Smooth muscle cell (in vitro differentiated cells): ENCODE measurements around the gene DENND6B. TPM values are rescaled to one million over a fixed set of nuclear protein-coding genes. Genes with fewer than 3 reads are reported as not detected.

Source experiments
- DNase-seq: peaks from one replicate; lab custom pipeline; 2025; ENCODE audit not compliant: unreplicated experiment; lab: John Stamatoyannopoulos, UW
- H2AFZ ChIP-seq: fragments of 200-600 bp; sonication (generic); 2 replicates; pipeline ENCODE4 v1.6.0; 2016; ENCODE audit warnings: antibody characterized with exemption, low read depth, mild to moderate bottlenecking
- H3F3A ChIP-seq: fragments of 200-600 bp; sonication (generic); 2 replicates; pipeline ENCODE4 v1.6.0; 2017; ENCODE audit warnings: antibody characterized with exemption, low read depth
- H3K27ac ChIP-seq: fragments of 200-600 bp; sonication (generic); 2 replicates; pipeline ENCODE4 v1.5.1; 2016; ENCODE audit warnings: low read depth, mild to moderate bottlenecking
- H3K27me3 ChIP-seq: fragments of 200-600 bp; sonication (generic); 2 replicates; pipeline ENCODE4 v1.6.1; 2016; ENCODE audit warnings: low read depth, mild to moderate bottlenecking
- H3K36me3 ChIP-seq: fragments of 200-600 bp; sonication (generic); 2 replicates; pipeline ENCODE4 v1.5.1; 2016; ENCODE audit warnings: low read depth
- H3K4me1 ChIP-seq: fragments of 200-600 bp; sonication (generic); 2 replicates; pipeline ENCODE4 v1.5.1; 2016; ENCODE audit warnings: low read depth
- H3K4me2 ChIP-seq: fragments of 200-600 bp; sonication (generic); 2 replicates; pipeline ENCODE4 v1.6.0; 2016; ENCODE audit warnings: mild to moderate bottlenecking
- H3K4me3 ChIP-seq: fragments of 200-600 bp; sonication (generic); 2 replicates; pipeline ENCODE4 v1.5.1; 2016; ENCODE audit warnings: mild to moderate bottlenecking
- H3K79me2 ChIP-seq: fragments of 200-600 bp; sonication (generic); 2 replicates; pipeline ENCODE4 v1.6.0; 2016; ENCODE audit warnings: low read depth, mild to moderate bottlenecking
- H3K9ac ChIP-seq: fragments of 200-600 bp; sonication (generic); 2 replicates; pipeline ENCODE4 v1.6.0; 2016; ENCODE audit warnings: low read depth
- H3K9me3 ChIP-seq: fragments of 200-600 bp; sonication (generic); replicated peaks from 2 replicates; pipeline ENCODE4 v1.5.1; 2016; ENCODE audit warnings: low read depth
- H4K20me1 ChIP-seq: fragments of 200-600 bp; sonication (generic); 2 replicates; pipeline ENCODE4 v1.6.0; 2016; ENCODE audit warnings: low read depth
- WGBS: methylation state at CpG from one replicate; pipeline ENCODE4 v1.1.7; 2016; ENCODE audit warnings: low lambda C conversion rate; 5-methylcytosine and 5-hydroxymethylcytosine counted together
- polyA plus RNA-seq: library from polyadenylated mRNA; unstranded; fragments of >200 nt; fragmentation: Nextera tagmentation; extraction: Ambion mirVana; gene quantifications from 2 replicates; pipeline ENCODE4 v1.2.1, GENCODE V29; 2016
- total RNA-seq: library from RNA; depleted of rRNA; stranded (reverse); fragments of >200 nt; gene quantifications from 2 replicates; pipeline ENCODE4 v1.2.3, GENCODE V29; 2014
- TF ChIP-seq, protein P1 (sequence below): fragments of 200-600 bp; sonication (generic); IDR thresholded peaks from 2 replicates; pipeline ENCODE4 v1.5.1; 2017; ENCODE audit warnings: borderline replicate concordance, mild to moderate bottlenecking, antibody characterized with exemption; ENCODE audit not compliant: insufficient read depth, poor library complexity, severe bottlenecking

The DENND6B gene
- total and polyA plus RNA-seq, 2 experiments from 2014 or later, result 3.1 to 7.8 TPM

DNA sequence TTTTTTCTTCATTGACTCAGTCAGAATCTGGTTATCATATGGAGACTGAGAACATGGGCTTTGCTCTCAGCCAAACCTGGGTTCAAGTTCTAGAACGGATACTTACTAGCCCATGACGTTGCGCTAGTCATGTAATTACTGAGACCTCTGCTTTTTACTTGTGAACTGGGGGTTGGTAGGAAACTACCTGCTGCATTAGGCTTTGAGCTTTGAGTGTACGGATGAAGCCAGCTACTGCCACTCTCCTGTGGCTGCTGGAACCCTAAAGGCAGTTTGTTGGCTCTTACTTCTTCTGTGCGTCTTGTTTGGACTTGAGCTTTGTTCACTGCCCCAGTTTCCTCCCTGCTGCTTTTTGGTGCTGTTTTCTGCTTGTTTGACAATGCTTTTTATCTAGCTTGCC lies 34.4 kb upstream of the DENND6B start:
- no peak overlapping the region for H3K4me3 ChIP-seq
- no peaks in the 10 kb centered on the region for H3K4me1 ChIP-seq
- H2AFZ ChIP-seq, result no peak overlapping the region
- H3K79me2 ChIP-seq, result peaks cover 99% of the 10 kb centered on the region
- no peaks in the 10 kb centered on the region for H3K27me3 ChIP-seq
- no peak overlapping the region for H3K27ac ChIP-seq
- peaks cover 97% of the 10 kb centered on the region for H4K20me1 ChIP-seq
- no peaks in the 10 kb centered on the region for H3K9me3 ChIP-seq
- 97% methylated on average over 5 of the region's 5 CpGs for WGBS
- peaks cover 5% of the 10 kb centered on the region for H3F3A ChIP-seq
- DNase-seq, result no peak
- TF ChIP-seq, protein P1, sequence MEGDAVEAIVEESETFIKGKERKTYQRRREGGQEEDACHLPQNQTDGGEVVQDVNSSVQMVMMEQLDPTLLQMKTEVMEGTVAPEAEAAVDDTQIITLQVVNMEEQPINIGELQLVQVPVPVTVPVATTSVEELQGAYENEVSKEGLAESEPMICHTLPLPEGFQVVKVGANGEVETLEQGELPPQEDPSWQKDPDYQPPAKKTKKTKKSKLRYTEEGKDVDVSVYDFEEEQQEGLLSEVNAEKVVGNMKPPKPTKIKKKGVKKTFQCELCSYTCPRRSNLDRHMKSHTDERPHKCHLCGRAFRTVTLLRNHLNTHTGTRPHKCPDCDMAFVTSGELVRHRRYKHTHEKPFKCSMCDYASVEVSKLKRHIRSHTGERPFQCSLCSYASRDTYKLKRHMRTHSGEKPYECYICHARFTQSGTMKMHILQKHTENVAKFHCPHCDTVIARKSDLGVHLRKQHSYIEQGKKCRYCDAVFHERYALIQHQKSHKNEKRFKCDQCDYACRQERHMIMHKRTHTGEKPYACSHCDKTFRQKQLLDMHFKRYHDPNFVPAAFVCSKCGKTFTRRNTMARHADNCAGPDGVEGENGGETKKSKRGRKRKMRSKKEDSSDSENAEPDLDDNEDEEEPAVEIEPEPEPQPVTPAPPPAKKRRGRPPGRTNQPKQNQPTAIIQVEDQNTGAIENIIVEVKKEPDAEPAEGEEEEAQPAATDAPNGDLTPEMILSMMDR, result no peak
- H3K4me2 ChIP-seq, result no peak overlapping the region
- H3K9ac ChIP-seq, result no peak overlapping the region
- H3K36me3 ChIP-seq, result no peaks in the 10 kb centered on the region

DNA sequence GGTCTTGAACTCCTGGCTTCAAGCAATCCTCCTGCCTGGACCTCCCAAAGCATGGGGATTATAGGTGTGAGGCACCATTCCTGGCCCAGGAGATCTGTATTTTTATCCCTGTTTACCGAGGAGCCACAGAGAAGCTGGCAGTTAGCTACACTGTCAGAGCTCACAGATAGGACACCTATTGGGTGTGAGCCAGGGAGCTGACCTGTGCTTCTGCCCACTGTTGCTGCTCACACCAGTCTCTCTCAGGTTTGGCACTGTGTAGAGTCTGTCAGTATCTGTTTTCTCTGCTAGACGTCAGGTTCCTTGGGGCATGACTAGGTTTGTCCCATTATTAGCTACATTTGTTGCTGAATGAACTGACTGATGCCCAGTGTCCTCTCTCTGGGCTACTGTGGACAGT lies 33.8 kb upstream of the DENND6B start:
- H3K27ac ChIP-seq, result no peak overlapping the region
- TF ChIP-seq, protein P1, result no peak
- WGBS, result 97% methylated on average over 2 of the region's 2 CpGs
- H3F3A ChIP-seq, result no peaks in the 10 kb centered on the region
- no peaks in the 10 kb centered on the region for H3K27me3 ChIP-seq
- H4K20me1 ChIP-seq, result peaks cover 97% of the 10 kb centered on the region
- no peaks in the 10 kb centered on the region for H3K9me3 ChIP-seq
- no peak overlapping the region for H3K9ac ChIP-seq
- DNase-seq, result no peak
- H3K4me2 ChIP-seq, result no peak overlapping the region
- no peak overlapping the region for H2AFZ ChIP-seq
- H3K4me3 ChIP-seq, result no peak overlapping the region
- H3K4me1 ChIP-seq, result no peaks in the 10 kb centered on the region
- peaks cover 98% of the 10 kb centered on the region for H3K79me2 ChIP-seq
- no peaks in the 10 kb centered on the region for H3K36me3 ChIP-seq

DNA sequence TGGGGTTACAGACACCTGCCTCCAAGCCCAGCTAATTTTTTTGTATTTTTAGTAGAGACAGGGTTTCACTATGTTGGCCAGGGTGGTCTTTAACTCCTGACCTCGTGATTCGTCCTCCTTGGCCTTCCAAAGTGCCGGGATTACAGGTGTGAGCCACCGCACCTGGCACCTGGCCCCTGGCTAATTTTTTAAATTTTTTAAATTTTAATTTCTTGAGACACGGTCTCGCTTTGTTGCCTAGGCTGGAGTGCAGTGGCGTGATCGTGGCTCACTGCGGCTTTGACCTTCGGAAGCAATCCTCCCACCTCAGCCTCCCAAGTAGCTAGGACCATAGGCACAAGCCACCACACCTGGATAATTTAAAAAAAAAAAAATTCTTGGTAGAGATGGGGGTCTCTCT lies 30.9 kb upstream of the DENND6B start:
- Histone ChIP-seq H2AFZ (no peak overlapping the region), H3K4me1 (no peaks in the 10 kb centered on the region), H3K36me3 (no peaks in the 10 kb centered on the region), H4K20me1 (peaks cover 98% of the 10 kb centered on the region), H3K9ac (no peak overlapping the region), H3K4me3 (no peak overlapping the region), H3K4me2 (no peak overlapping the region), H3F3A (no peaks in the 10 kb centered on the region), H3K9me3 (no peaks in the 10 kb centered on the region), H3K27ac (no peak overlapping the region), H3K79me2 (peaks cover 97% of the 10 kb centered on the region), H3K27me3 (no peaks in the 10 kb centered on the region)
- WGBS, result 89% methylated on average over 10 of the region's 10 CpGs
- no peak for DNase-seq
- TF ChIP-seq, protein P1, result no peak

- Histone ChIP-seq H3K27me3 (no peaks in the 10 kb centered on the region), H3K27ac (no peak overlapping the region), H3K9ac (no peak overlapping the region), H3K36me3 (no peaks in the 10 kb centered on the region), H3K4me1 (no peaks in the 10 kb centered on the region), H3K4me3 (no peak overlapping the region), H3F3A (no peaks in the 10 kb centered on the region), H3K9me3 (no peaks in the 10 kb centered on the region), H3K4me2 (no peak overlapping the region), H3K79me2 (peaks cover 97% of the 10 kb centered on the region), H2AFZ (no peak overlapping the region), H4K20me1 (peaks cover 98% of the 10 kb centered on the region)
- no peak for DNase-seq
- TF ChIP-seq, protein P1, result no peak
- 100% methylated on average over 1 of the region's 1 CpG for WGBS
Measured at GRCh38 chr22:50357222-50357621, 30.4 kb upstream of the DENND6B start.
